ENCODE measurements around the gene RPL35A. TPM values are rescaled to one million over a fixed set of nuclear protein-coding genes. Genes with fewer than 3 reads are reported as not detected.

Gene RPL35A
- total and polyA plus RNA-seq, 9 of the 15 experiments (the other 6 are each of a cell fraction or from before 2014, with no cell fraction given), result 1,475 to 2,942 (median 2,367) TPM

DNA sequence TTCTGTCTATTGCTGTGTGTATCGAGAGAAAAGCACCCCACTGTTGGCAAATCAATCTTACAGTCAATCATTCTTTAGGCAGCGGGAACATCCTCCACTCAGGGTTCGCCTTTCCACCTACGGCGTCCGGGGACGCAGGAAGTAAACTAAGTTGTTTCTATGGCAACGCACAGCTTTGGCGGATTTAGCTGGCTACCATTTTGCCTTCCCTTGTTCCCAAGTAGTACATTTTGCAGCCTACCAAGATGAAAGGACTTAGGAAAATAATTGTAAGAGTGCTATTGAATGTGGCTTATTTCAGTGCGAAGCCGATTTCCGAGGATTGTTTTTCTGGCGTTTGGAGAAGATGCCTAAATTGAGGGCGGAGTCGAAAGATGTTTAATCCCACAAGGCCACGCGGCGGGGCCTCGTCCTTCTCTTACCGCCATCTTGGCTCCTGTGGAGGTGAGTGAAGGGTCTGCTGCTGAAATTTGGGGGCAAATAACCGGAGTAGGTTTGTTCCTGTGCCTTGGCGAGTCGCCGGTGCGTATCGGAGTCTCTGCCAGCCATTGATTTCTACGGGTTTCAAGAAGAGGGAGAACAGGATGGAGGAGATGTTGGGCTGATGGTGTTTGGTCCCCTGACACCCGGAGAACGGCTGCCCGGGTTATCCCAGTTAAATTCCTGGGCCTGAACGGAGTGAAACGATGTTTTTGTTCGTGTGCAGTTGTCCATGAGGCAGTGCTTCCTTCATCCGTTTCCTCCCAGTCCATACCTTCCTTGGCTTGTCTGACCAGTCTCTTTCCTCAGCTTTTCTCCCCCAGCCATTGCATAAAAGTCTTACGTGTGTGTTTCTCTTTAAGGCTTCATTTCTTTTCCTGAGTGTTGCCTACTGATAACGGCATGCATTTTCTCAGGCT, at the start of gene RPL35A (continued):
- peak; percentile 67 for TF ChIP-seq C11orf30 (IDR thresholded peaks at IDR 0.05; ENCODE audit: low read depth)
- TF ChIP-seq NR2F6 (CRISPR knock-in tag; IDR thresholded peaks at IDR 0.05), result no peak
- 0 out of 2 replicates have a peak, but pooled peaks have one; percentile 15 for TF ChIP-seq TRIM28 (IDR thresholded peaks at IDR 0.05)
- TF ChIP-seq ZNF316 (IDR thresholded peaks at IDR 0.05), result peak; percentile 26; the same call in 1 of the 2 replicates
- TF ChIP-seq, protein P1, sequence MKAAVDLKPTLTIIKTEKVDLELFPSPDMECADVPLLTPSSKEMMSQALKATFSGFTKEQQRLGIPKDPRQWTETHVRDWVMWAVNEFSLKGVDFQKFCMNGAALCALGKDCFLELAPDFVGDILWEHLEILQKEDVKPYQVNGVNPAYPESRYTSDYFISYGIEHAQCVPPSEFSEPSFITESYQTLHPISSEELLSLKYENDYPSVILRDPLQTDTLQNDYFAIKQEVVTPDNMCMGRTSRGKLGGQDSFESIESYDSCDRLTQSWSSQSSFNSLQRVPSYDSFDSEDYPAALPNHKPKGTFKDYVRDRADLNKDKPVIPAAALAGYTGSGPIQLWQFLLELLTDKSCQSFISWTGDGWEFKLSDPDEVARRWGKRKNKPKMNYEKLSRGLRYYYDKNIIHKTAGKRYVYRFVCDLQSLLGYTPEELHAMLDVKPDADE (conservative IDR thresholded peaks at IDR 0.05; ENCODE audit: control insufficient read depth, low read depth, low read length), result no peak
- no peak for TF ChIP-seq EHMT2 (IDR thresholded peaks at IDR 0.05)
- TF ChIP-seq, protein P2, sequence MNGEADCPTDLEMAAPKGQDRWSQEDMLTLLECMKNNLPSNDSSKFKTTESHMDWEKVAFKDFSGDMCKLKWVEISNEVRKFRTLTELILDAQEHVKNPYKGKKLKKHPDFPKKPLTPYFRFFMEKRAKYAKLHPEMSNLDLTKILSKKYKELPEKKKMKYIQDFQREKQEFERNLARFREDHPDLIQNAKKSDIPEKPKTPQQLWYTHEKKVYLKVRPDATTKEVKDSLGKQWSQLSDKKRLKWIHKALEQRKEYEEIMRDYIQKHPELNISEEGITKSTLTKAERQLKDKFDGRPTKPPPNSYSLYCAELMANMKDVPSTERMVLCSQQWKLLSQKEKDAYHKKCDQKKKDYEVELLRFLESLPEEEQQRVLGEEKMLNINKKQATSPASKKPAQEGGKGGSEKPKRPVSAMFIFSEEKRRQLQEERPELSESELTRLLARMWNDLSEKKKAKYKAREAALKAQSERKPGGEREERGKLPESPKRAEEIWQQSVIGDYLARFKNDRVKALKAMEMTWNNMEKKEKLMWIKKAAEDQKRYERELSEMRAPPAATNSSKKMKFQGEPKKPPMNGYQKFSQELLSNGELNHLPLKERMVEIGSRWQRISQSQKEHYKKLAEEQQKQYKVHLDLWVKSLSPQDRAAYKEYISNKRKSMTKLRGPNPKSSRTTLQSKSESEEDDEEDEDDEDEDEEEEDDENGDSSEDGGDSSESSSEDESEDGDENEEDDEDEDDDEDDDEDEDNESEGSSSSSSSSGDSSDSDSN (IDR thresholded peaks at IDR 0.05; ENCODE audit: borderline replicate concordance in 1 of 2, low read depth in 2 of 2, low read length in 2 of 2), result no peak
- no peak for TF ChIP-seq MAFG (tag; conservative IDR thresholded peaks at IDR 0.05)
- peak; percentile 99 for TF ChIP-seq POLR2A (conservative IDR thresholded peaks at IDR 0.05)
- peak; percentile 78 for TF ChIP-seq ZNF143 (CRISPR knock-in tag; IDR thresholded peaks at IDR 0.05)
- TF ChIP-seq, protein P3, sequence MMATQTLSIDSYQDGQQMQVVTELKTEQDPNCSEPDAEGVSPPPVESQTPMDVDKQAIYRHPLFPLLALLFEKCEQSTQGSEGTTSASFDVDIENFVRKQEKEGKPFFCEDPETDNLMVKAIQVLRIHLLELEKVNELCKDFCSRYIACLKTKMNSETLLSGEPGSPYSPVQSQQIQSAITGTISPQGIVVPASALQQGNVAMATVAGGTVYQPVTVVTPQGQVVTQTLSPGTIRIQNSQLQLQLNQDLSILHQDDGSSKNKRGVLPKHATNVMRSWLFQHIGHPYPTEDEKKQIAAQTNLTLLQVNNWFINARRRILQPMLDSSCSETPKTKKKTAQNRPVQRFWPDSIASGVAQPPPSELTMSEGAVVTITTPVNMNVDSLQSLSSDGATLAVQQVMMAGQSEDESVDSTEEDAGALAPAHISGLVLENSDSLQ (IDR thresholded peaks at IDR 0.05), result peak; percentile 95
- TF ChIP-seq, protein P4, sequence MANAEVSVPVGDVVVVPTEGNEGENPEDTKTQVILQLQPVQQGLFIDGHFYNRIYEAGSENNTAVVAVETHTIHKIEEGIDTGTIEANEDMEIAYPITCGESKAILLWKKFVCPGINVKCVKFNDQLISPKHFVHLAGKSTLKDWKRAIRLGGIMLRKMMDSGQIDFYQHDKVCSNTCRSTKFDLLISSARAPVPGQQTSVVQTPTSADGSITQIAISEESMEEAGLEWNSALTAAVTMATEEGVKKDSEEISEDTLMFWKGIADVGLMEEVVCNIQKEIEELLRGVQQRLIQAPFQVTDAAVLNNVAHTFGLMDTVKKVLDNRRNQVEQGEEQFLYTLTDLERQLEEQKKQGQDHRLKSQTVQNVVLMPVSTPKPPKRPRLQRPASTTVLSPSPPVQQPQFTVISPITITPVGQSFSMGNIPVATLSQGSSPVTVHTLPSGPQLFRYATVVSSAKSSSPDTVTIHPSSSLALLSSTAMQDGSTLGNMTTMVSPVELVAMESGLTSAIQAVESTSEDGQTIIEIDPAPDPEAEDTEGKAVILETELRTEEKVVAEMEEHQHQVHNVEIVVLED (CRISPR knock-in tag; IDR thresholded peaks at IDR 0.05), result peak; percentile 13; the same call in 1 of the 2 replicates
- TF ChIP-seq TOE1 (IDR thresholded peaks at IDR 0.05; ENCODE audit: borderline replicate concordance), result 0 out of 2 replicates have a peak, but pooled peaks have one; percentile 40
- 0 out of 2 replicates have a peak, but pooled peaks have one; percentile 36 for TF ChIP-seq TOE1 (CRISPR knock-in tag; IDR thresholded peaks at IDR 0.05; ENCODE audit: borderline replicate concordance, low read depth)
- no peak for TF ChIP-seq GATAD2B (IDR thresholded peaks at IDR 0.05; ENCODE audit: borderline replicate concordance)
- TF ChIP-seq, protein P5, sequence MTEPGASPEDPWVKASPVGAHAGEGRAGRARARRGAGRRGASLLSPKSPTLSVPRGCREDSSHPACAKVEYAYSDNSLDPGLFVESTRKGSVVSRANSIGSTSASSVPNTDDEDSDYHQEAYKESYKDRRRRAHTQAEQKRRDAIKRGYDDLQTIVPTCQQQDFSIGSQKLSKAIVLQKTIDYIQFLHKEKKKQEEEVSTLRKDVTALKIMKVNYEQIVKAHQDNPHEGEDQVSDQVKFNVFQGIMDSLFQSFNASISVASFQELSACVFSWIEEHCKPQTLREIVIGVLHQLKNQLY (CRISPR knock-in tag; conservative IDR thresholded peaks at IDR 0.05), result no peak
- peak; percentile 85 for TF ChIP-seq CHCHD3 (CRISPR knock-in tag; IDR thresholded peaks at IDR 0.05)
- TF ChIP-seq GABPA (tag; conservative IDR thresholded peaks at IDR 0.05; ENCODE audit: low read depth), result peak; percentile 94

All from K562 (cell line).